Activated T-helper 1 cell treated with anti-CD3 and anti-CD28 coated beads, Interleukin-2, amount 50 U/mL, for 16 hours (primary cell): ENCODE results near the gene CEACAM1.
"Not testable (repeated sequence)": the region's sequence is repeated elsewhere in the genome, so short reads cannot be mapped to it uniquely, and the experiment has no call there.

Source experiments
- DNase-seq, 2 donors: peaks; one replicate each; pipeline ENCODE4 v3.0.0-alpha.2; 2020; ENCODE audit warnings: low read depth in 1 of 2, low spot score in 1 of 2

CEACAM1 gene

DNA sequence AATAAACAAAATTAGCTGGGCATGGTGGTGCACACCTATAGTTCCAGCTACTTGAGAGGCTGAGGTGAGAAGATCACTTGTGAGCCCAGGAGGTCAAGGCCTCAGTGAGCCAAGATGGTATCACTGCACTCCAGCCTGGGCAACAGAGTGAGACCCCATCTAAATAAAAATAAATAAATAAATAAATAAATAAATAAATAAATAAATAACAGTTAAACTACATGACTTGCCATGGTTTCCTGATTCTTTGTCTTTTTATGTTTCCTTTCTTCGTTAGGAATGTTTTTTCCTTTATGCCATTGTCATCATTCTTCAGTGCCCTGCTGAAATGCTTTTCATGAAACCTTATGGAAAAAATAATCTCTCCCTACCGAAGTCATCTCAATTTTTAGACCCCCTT lies 50.3 kb downstream of the CEACAM1 start:
- no peak for DNase-seq

- DNase-seq, result no peak
Observed at GRCh38 chr19:42477117-42477516, 51.2 kb downstream of the CEACAM1 start.

DNA sequence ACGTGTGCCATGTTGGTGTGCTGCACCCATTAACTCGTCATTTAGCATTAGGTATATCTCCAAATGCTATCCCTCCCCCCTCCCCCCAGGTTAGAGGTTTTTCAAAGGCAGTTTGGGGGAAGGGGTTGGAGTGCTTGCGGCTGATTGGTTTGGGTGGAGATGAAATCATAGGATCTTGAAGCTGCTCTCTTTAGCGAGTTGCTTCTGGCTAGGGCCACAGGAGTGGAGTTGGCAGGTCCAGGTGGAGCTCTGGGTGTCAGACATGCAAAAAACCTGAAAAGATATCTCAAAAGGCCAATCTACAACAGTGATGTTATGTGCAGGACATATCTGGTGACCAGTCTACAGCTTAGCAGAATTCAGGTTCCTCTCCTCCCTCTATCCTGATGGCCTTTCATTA lies 52.9 kb downstream of the CEACAM1 start:
- no peak for DNase-seq

DNA sequence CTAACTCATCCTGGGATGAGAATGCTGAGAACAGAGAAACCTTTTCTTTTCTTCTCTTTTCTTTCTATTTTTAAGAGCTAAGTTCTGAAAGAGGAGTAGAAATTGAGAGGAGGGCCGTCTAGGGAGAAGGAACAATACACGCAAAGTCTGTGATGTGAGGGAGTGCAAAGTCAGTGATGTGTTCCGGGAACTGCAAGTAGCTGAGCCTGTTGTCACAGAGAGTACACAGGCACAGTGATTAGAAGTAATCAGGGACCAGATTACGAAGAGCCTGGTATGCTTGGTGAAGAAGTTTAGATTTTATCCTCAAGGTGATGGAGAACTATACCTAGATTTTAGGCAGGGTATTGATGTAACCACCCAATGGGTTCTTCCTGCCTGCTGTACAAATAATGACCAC lies 53.5 kb downstream of the CEACAM1 start:
- DNase-seq, result no peak

GRCh38 chr19:42473686-42474085 lies 54.6 kb downstream of the CEACAM1 start:
- DNase-seq, result no peak

DNA sequence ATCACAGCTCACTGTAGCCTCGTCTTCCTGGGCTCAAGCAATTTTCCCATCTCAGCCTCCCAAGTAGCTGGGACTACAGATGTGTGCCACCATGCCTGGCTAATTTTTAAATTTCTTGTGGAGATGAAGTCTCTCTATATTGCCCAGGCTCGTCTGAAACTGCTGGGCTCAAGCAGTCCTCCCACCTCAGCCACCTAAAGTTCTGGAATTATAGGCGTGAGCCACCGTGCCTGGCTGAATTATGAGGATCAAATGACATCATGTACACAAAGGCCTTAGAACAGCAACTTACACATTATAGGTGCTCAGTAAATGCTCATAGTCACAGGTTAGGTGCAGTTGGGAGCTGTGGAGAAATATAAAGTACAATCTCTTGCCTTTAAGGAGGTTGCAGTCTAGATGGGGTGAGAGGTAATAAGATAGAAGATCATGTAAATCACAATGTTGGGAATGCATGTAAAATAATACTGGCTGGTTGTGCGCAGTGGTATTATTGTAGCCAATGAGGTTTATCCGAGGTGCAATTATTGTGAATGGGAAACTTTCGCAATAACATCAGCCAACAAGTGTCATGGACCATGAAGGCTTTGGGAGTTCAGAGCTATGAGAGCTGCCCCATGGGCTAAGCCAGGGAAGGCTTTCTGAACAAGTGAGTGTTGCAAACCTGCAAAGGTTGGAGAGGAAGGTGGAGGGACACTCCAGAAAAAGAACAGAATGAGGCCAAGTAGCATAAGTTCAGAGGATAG lies 55.7 kb downstream of the CEACAM1 start:
- no peak for DNase-seq

GRCh38 chr19:42471554-42472249 lies 56.6 kb downstream of the CEACAM1 start:
- DNase-seq, result no peak

DNA sequence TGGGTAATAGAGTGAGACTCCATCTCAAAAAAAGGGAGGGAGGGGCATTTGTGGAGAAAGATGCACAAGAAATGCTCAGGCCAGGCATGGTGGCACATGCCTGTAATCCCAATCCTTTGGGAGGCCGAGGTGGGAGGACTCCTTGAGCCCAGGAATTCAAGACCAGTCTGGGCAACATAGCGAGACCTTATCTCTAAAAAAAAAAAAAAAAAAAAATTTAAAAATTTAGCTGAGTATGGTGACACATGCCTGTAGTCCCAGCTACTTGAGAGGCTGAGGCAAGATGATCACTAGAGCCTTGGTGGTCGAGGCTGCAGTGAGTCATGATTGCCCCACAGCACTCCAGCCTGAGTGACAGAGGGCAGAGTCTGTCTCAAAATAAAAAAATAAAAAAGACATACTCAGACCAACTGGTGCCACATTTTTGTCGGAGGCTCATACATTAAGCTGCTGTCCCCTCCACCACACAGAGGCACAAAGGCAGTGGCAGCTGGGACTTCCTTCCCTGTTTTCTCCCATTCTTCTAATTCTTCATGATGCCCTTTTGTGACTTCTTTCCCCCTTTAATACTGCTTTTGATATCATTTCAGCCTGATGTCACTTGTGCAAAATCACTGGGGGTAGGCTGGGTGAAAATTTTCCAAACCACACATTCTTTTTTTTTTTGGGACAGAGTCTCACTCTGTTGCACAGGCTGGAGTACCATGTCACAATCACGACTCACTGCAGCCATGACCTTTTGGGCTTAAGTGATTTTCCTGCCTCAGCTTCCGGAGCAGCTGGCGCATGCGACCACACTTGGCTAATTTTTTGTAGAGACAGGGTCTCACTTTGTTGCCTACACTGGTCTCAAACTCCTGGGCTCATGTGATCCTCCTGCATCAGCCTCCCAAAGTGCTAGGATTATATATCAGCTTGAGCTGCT lies 58.7 kb downstream of the CEACAM1 start:
- DNase-seq, result no peak

GRCh38 chr19:42468273-42468796 lies 59.9 kb downstream of the CEACAM1 start:
- no peak for DNase-seq

DNA sequence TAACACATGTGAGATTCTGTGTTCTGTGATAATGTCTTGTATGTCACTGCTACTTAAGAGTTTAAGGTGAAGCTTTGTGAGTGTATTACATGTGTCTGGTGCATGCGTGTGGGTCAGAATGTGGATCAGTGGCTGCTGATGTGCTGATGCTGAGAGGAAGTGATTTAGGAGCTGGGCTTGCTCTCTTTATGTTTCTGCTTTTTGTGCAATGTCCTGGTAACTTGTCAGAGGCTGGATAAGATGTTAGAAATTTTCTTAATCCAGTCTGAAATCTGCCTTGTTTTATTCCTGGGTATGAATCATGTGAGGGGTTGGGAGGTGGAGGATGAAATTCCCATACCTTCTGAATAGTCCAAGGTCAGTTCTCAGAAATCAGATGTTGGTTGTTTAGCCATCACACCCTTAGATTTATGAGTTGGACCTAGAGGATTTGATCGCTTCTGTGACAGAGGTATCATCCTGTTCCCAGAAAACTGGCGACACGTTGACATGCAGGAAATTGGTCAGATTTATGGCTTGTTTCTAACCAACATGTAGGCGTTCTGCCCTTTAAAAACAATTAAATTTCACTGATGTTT lies 61.0 kb downstream of the CEACAM1 start:
- DNase-seq, result no peak

- no peak for DNase-seq
Observed at GRCh38 chr19:42466521-42467182, 61.6 kb downstream of the CEACAM1 start.

DNA sequence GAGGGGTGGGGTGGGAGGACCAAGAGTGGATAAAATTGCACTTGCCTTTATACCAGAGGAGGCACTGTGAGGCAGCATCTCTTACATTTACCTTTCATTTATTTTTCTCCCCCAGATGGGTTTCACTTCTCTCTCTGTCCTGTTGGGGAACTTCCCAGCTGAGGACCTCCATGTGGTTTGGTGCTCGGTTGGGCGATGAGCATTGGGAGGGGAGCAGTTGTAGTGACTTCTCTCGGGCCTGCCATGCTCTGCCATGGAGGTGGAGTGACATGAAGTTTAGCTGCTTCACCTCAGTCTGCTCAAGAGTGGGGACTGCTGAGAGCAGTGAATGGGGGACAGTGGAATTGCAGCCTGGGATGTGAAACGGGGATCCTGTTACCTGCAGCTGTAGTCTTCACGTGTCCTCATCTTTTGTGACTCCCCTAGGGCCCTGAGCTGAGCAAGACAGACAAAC lies 62.4 kb downstream of the CEACAM1 start:
- no peak for DNase-seq

GRCh38 chr19:42461700-42462324 lies 66.5 kb downstream of the CEACAM1 start:
- no peak for DNase-seq

DNA sequence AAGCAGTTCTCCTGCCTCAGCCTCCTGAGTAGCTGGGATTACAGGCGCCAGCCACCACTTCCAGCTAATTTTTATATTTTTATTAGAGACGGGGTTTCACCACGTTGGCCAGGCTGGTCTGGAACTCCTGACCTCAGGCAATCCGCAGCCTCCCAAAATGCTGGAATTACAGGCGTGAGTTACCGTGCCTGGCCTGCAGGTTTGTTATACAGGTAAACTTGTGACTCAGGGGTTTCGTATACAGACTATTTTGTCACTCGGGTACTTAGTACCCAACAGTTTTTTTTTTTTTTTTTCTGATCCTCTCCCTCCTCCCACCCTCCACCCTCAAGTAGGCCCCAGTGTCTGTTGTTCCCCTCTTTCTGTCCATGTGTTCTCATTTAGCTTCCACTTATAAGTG lies 67.0 kb downstream of the CEACAM1 start:
- DNase-seq, result not testable (repeated sequence)

GRCh38 chr19:42459926-42460325 lies 68.4 kb downstream of the CEACAM1 start:
- DNase-seq, result no peak
